Parathyroid adenoma (tissue), 2 donors: ENCODE results near the gene DPAGT1.
"Not testable (repeated sequence)": the region's sequence is repeated elsewhere in the genome, so short reads cannot be mapped to it uniquely, and the experiment has no call there.

Source experiments
- H2AFZ ChIP-seq: fragments of 300-600 bp; sonication (generic); one replicate; pipeline ENCODE4 v1.7.0; 2017; ENCODE audit warnings: antibody characterized with exemption, mild to moderate bottlenecking
- H3K27ac ChIP-seq: fragments of 300-600 bp; sonication (generic); one replicate; pipeline ENCODE4 v1.7.0; 2017
- H3K27me3 ChIP-seq: fragments of 300-600 bp; sonication (generic); one replicate; pipeline ENCODE4 v1.7.0; 2017; ENCODE audit warnings: low read length; ENCODE audit not compliant: control insufficient read depth, insufficient read depth
- H3K36me3 ChIP-seq: fragments of 300-600 bp; sonication (generic); one replicate; pipeline ENCODE4 v1.7.0; 2017; ENCODE audit warnings: low read length; ENCODE audit not compliant: control insufficient read depth, insufficient read depth
- H3K4me1 ChIP-seq: fragments of 300-600 bp; sonication (generic); one replicate; pipeline ENCODE4 v1.7.0; 2017; ENCODE audit warnings: control low read depth
- H3K4me2 ChIP-seq: fragments of 300-600 bp; sonication (generic); one replicate; pipeline ENCODE4 v1.7.0; 2017; ENCODE audit warnings: low read length
- H3K4me3 ChIP-seq: fragments of 300-600 bp; sonication (generic); one replicate; pipeline ENCODE4 v1.7.0; 2017; ENCODE audit warnings: low read depth, low read length
- H3K79me2 ChIP-seq: fragments of 300-600 bp; sonication (generic); one replicate; pipeline ENCODE4 v1.7.0; 2017; ENCODE audit warnings: control low read depth
- H3K9ac ChIP-seq: fragments of 300-600 bp; sonication (generic); one replicate; pipeline ENCODE4 v1.7.0; 2017; ENCODE audit warnings: mild to moderate bottlenecking
- H3K9me3 ChIP-seq: fragments of 300-600 bp; sonication (generic); one replicate; pipeline ENCODE4 v1.7.0; 2017; ENCODE audit warnings: low read length; ENCODE audit not compliant: control insufficient read depth
- CTCF ChIP-seq: fragments of 300-600 bp; sonication (generic); IDR thresholded peaks from one replicate; pipeline ENCODE4 v1.7.0; 2017; ENCODE audit warnings: antibody characterized with exemption, mild to moderate bottlenecking
- donor health status: primary hyperparathyroidism.

DPAGT1 gene

DNA sequence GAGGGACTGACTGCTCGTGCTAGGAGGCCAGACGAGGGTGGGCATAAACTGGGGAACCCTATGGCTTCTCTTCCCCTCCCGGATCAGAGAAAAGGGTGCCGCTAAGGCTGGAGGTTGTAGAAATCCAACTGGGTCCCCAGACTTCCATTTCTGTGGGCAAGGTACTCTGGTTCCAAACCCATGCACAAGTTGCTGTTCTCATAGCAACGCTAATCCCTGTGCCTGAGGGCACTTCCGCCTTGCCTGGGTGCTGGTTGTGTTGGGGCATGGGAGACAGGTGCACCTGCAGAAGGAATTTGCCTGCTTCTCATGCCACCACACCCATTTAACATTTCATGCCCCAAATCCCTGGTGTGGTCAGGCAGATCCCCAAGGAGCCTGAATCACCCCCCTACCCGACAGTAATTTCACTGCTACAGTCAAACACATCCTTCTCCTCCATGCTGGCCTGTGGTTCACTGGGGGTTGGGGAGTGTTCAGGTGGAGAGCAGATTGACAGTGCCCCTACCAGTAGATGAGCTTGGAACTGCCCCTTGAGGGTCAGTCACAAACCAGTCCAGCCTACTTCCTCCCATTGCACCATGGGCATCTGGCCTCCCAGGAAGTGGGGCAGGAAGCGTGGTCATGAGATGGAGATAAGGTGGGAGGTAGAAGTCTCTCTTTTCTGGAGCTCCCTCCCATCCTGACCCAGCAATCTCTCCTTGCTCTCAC is 6.6 kb upstream of the DPAGT1 start:
- Histone ChIP-seq H2AFZ (peak overlapping the region; percentile 82), H3K4me3 (peak overlapping the region; percentile 70), H3K9me3 (no peaks in the 10 kb centered on the region), H3K27ac (no peak overlapping the region), H3K4me2 (peak overlapping the region; percentile 76), H3K9ac (no peak overlapping the region), H3K4me1 (peaks cover 3% of the 10 kb centered on the region), H3K27me3 (no peaks in the 10 kb centered on the region), H3K36me3 (no peaks in the 10 kb centered on the region), H3K79me2 (no peaks in the 10 kb centered on the region)
- TF ChIP-seq CTCF, result no peak

- no peak for TF ChIP-seq CTCF
- no peak overlapping the region for H3K27ac ChIP-seq
- peaks cover 3% of the 10 kb centered on the region for H3K4me1 ChIP-seq
- no peaks in the 10 kb centered on the region for H3K79me2 ChIP-seq
- no peaks in the 10 kb centered on the region for H3K27me3 ChIP-seq
- H3K4me3 ChIP-seq, result peak overlapping the region; percentile 70
- no peaks in the 10 kb centered on the region for H3K9me3 ChIP-seq
- peak overlapping the region; percentile 76 for H3K4me2 ChIP-seq
- H2AFZ ChIP-seq, result peak overlapping the region; percentile 82
- H3K9ac ChIP-seq, result no peak overlapping the region
- H3K36me3 ChIP-seq, result no peaks in the 10 kb centered on the region
Measured at GRCh38 chr11:119107538-119108145, 6.0 kb upstream of the DPAGT1 start.

DNA sequence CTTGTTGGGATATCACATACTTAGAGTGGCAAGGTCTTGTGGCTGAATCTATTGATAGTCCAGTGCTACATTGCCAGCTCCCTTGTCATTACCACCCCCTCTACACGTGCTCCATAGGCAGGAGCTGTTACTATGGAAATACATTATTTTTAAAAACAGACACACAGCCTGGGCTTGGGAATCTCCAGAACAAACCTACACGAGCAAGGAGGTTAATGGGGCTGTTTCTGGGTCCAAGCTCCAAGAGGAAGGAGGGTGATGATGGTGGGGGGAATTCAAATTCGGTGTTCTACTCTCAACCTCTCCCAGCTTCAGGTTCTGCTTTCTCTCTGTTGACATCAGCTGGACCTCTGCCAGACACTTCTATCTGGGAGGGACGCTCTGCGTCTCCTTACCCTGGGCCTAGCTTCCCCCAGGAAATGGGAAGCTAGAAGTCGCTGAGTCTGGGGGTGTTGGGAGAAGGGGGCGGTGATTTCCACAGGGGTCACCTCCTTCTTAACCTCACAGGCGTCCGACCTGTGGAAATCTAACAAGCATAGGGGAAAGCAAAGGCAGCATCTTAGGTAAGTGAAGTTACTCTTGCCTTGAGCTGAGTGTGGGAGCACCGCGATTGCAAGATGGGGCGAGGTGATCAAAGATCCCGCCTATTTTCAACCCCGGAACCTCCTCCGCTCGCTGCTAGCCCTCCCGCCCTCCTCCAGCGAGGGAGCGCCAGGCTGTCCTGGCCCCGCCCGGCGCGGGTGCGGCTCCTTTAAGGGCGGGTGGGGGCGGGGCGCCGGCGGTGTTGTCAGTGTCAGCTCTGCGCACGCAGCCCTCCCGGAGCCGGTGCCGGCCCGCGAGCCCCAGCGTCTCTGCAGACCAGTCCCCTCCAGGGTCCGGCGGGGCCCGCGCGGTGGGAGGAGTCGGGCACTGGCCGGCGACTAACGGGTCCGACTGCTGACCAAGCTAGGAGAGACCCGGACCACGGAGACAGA is 5.2 kb upstream of the DPAGT1 start, which contains the start of gene C2CD2L:
Gene C2CD2L (plus strand): TSS at position 781 of the 974 bp plus-strand sequence. CDS start 398 bp downstream, outside the sequence.
- Histone ChIP-seq H3K4me2 (peak within 1 kb of the TSS; percentile 87), H3K9me3 (no peaks in the 10 kb centered on the region), H3K9ac (no peak within 1 kb of the TSS), H3K4me1 (peaks cover 3% of the 10 kb centered on the region), H3K36me3 (no peaks in the 10 kb centered on the region), H3K79me2 (no peaks in the 10 kb centered on the region), H2AFZ (peak within 1 kb of the TSS; percentile 82), H3K27ac (peak within 1 kb of the TSS; percentile 67), H3K27me3 (no peaks in the 10 kb centered on the region), H3K4me3 (peak within 1 kb of the TSS; percentile 70)
- TF ChIP-seq CTCF, result no peak

GRCh38 chr11:119103793-119104192 is 2.1 kb upstream of the DPAGT1 start:
- H3K9me3 ChIP-seq, result no peaks in the 10 kb centered on the region
- H2AFZ ChIP-seq, result no peak overlapping the region
- no peaks in the 10 kb centered on the region for H3K79me2 ChIP-seq
- H3K9ac ChIP-seq, result no peak overlapping the region
- no peak overlapping the region for H3K27ac ChIP-seq
- H3K36me3 ChIP-seq, result no peaks in the 10 kb centered on the region
- H3K27me3 ChIP-seq, result no peaks in the 10 kb centered on the region
- no peak overlapping the region for H3K4me2 ChIP-seq
- no peak for TF ChIP-seq CTCF
- peaks cover 7% of the 10 kb centered on the region for H3K4me1 ChIP-seq
- H3K4me3 ChIP-seq, result no peak overlapping the region

- H3K9me3 ChIP-seq, H3K9ac ChIP-seq, H3K36me3 ChIP-seq, H3K4me1 ChIP-seq, H3K4me2 ChIP-seq, H3K27me3 ChIP-seq, H3K79me2 ChIP-seq, H2AFZ ChIP-seq: not testable (repeated sequence)
- Histone ChIP-seq H3K27ac (peak overlapping the region; percentile 55), H3K4me3 (peak overlapping the region; percentile 70)
Measured at GRCh38 chr11:119103161-119103664, 1.6 kb upstream of the DPAGT1 start.
